ENCODE results near the gene EPHA3.
"Not testable (repeated sequence)": the region's sequence is repeated elsewhere in the genome, so short reads cannot be mapped to it uniquely, and the experiment has no call there.

EPHA3 gene

GRCh38 chr3:89297199-89297598 lies 189.8 kb downstream of the EPHA3 start:
- DNase-seq, result no peak

GRCh38 chr3:89300526-89300925 lies 193.1 kb downstream of the EPHA3 start:
- no peak for DNase-seq

- no peak for DNase-seq
Measured at GRCh38 chr3:89300981-89301380, 193.6 kb downstream of the EPHA3 start.

- no peak for DNase-seq
Measured at GRCh38 chr3:89303701-89304100, 196.3 kb downstream of the EPHA3 start.

GRCh38 chr3:89306540-89306939 lies 199.1 kb downstream of the EPHA3 start:
- DNase-seq, result no peak

GRCh38 chr3:89311581-89311980 lies 204.2 kb downstream of the EPHA3 start:
- no peak for DNase-seq

GRCh38 chr3:89312141-89312540 lies 204.7 kb downstream of the EPHA3 start:
- no peak for DNase-seq

- DNase-seq, result peak in 1 of 2 donors; percentile 15
Measured at GRCh38 chr3:89314454-89315098, 207.2 kb downstream of the EPHA3 start.

- DNase-seq, result no peak
Measured at GRCh38 chr3:89315750-89316470, 208.5 kb downstream of the EPHA3 start.

- no peak for DNase-seq
Measured at GRCh38 chr3:89320186-89320585, 212.8 kb downstream of the EPHA3 start.

- no peak for DNase-seq
Measured at GRCh38 chr3:89326997-89327396, 219.6 kb downstream of the EPHA3 start.

- no peak for DNase-seq
Measured at GRCh38 chr3:89332386-89332785, 225.0 kb downstream of the EPHA3 start.

- DNase-seq, result no peak
Measured at GRCh38 chr3:89332793-89333192, 225.4 kb downstream of the EPHA3 start.

- no peak for DNase-seq
Measured at GRCh38 chr3:89335693-89336092, 228.3 kb downstream of the EPHA3 start.

- DNase-seq, result no peak
Measured at GRCh38 chr3:89340408-89340807, 233.0 kb downstream of the EPHA3 start.

- DNase-seq, result no peak
Measured at GRCh38 chr3:89344076-89344475, 236.7 kb downstream of the EPHA3 start.

- DNase-seq, result not testable (repeated sequence)
Measured at GRCh38 chr3:89350935-89351334, 243.5 kb downstream of the EPHA3 start.

- DNase-seq, result no peak
Measured at GRCh38 chr3:89353465-89353864, 246.0 kb downstream of the EPHA3 start.

GRCh38 chr3:89358281-89358680 lies 250.9 kb downstream of the EPHA3 start:
- no peak for DNase-seq

- DNase-seq, result no peak
Measured at GRCh38 chr3:89360156-89360555, 252.7 kb downstream of the EPHA3 start.

GRCh38 chr3:89362496-89362895 lies 255.1 kb downstream of the EPHA3 start:
- DNase-seq, result no peak

GRCh38 chr3:89363171-89363570 lies 255.8 kb downstream of the EPHA3 start:
- no peak for DNase-seq

GRCh38 chr3:89364314-89364713 lies 256.9 kb downstream of the EPHA3 start:
- no peak for DNase-seq

- no peak for DNase-seq
Measured at GRCh38 chr3:89367166-89367565, 259.7 kb downstream of the EPHA3 start.

GRCh38 chr3:89368846-89369245 lies 261.4 kb downstream of the EPHA3 start:
- no peak for DNase-seq

All from inflammatory macrophage treated with lipopolysaccharide for 1 hour (primary cell).